NCI-H774 (cell line): ENCODE measurements around the gene RANGAP1.

Experiments used
- DNase-seq: peaks from one replicate; lab custom pipeline; 2025; lab: John Stamatoyannopoulos, UW

Gene RANGAP1

GRCh38 chr22:41257696-41258095, 28.3 kb downstream of the RANGAP1 start:
- DNase-seq: no peak

GRCh38 chr22:41256254-41257253, 29.4 kb downstream of the RANGAP1 start:
- no peak for DNase-seq

- no peak for DNase-seq
Measured at GRCh38 chr22:41254230-41254629, 31.8 kb downstream of the RANGAP1 start.

- DNase-seq: no peak
Measured at GRCh38 chr22:41252365-41252764, 33.6 kb downstream of the RANGAP1 start.

DNA sequence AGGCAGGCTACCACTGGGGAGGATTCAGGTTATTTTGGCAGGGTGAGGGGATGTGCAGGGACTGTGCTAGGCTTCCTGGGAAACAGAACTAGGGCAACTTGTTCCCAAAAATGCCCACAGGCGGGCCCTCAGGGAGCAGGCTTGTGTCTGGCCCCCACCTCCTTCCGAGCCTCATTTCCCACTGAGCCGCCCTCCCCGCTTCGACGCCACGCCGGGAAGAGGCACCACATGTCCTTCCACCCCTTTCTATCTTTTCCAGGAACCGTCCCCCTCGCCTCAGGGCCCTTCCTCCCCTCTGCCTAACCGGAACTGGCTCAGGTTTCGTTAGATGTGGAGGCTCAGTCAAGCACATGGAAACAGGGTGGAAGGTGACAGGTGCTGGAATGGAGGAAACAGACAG, 35.9 kb downstream of the RANGAP1 start:
- no peak for DNase-seq

GRCh38 chr22:41249442-41249841, 36.5 kb downstream of the RANGAP1 start:
- no peak for DNase-seq

DNA sequence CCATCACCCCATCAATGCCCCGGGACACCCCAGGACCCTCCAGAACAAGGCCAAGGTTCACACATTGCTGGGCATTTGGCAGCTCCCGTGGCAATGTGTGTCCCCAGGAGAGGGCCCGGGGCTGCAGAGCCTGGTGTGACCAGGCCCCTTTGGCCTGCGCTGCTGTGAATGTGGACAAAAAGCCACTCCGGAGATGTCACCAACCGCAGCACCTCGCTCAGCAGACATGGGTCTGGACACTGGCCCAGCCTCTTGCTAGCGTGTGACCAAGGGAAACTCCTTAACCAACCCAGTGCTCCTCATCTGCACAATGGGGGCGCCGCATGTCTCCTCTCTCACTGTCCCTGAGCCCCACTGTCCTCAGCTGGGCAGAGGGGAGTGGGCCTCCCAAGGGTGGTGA, 37.2 kb downstream of the RANGAP1 start:
- DNase-seq: no peak

DNA sequence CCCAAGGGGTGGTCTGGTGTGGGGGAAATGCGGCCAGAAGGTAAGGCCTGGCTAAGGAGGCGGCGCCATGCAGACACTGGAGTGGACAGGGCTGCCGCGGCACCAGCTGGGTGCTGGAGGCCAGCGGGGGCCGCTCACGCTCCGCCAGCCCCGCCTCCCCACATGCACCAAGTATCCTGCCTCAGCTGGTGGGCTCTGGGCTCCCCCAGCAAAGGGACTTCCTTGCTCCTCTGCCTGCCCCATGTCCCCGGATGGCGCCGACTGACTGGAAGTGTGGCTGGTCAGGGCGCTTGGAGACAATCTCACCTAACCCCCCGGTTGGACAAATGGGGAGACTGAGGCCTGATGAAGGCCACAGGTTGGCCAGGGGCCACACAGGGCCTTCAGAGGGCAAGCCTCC, 37.7 kb downstream of the RANGAP1 start:
- DNase-seq: no peak

- DNase-seq: no peak
Measured at GRCh38 chr22:41247703-41248102, 38.3 kb downstream of the RANGAP1 start.

- DNase-seq: no peak
Measured at GRCh38 chr22:41245917-41246499, 40.0 kb downstream of the RANGAP1 start.

GRCh38 chr22:41243361-41243760, 42.6 kb downstream of the RANGAP1 start:
- DNase-seq: no peak

DNA sequence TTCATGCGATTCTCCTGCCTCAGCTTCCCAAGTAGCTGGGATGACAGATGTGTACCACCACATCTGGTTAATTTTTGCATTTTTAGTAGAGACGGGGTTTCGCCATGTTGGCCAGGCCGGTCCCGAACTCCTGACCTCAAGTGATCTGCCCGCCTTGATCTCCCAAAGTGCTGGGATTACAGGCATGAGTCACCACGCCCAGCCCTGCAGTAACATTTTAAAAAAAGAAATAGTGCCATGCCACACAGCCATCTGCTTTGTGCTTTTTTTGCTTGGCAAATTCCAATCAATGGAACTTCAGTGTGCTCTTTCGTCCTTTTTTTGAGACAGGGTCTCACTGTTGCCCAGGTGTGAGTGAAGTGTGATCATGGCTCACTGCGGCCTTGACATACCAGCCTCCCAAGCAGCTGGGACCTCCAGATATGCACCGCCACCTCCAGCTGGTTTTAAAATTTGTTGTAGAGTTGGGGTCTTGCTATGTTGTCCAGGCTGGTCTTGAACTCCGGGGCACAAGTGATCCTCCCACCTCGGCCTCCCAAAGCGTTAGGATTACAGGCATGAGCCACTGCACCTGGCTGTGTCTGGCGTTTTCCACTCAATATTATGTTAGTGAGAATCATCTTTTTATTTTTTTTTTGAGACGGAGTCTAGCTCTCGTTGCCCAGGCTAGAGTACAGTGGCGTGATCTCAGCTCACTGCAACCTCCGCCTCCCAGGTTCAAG, 43.4 kb downstream of the RANGAP1 start:
- DNase-seq: no peak

DNA sequence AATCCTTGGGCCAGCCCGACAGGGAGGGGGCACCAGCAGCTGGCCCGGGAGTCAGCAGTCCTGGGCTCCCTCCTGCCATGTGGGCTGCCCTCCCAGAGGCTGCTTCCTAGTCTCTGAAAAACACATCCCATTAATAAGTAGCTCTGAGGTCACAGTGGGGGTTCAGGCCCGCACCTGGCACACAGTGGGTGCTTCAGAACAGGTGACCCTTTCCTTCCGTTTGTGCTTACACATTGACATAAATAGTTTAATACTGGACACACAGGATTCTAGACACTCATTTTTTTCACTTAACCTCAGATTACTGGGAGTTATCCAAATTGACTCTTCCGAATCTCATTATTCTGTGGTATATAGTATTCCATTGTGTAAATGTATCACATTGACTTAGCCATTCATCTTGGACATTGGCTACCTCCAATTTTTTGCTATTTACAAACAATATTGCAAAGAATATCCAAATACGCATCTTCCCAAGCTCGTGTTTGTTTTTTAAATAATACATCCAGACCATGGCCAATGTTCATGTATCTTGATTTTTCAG, 44.8 kb downstream of the RANGAP1 start:
- no peak for DNase-seq

DNA sequence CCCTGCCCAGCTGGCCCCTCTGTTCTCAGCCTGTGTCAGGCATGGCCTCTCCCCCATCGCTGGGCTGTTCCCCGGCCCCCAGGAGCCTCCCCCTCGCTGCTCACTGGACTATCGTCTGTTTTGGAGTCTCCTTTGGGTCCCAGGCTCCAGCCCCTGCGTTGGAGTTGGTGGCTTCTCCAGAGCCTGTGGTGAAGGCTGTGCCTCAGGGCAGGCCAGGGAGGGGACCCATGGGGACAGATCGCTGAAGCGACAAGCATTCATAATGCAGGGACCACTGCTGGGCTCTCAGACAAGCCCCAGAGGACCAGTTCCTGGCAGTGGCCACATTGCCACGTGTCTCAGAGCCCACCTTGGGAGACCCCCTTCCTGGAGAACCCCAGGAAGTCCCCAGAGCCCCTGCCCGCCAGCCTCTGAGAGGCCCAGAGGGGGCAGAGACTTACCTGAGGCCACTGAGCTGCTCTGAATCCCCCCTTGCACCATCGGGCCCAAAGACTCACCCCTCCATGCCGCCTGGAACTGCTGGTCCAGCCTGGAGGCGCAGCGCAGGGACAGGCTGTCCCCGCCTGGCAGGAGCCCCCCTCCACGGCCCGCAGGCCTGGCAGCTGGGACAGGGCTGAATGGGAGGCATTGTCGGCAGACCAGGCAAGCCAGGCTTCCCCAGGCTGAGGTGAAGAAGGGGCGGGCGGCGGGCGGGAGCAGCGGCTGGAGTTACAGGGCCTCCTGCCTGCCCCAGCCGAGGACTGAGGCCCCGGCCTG, 45.4 kb downstream of the RANGAP1 start, which contains the start of gene CHADL:
Gene CHADL, minus strand, starts transcription at position 555 of the 756 bp plus-strand sequence. Its CDS starts 50 bp downstream, at position 505.
- DNase-seq: no peak

DNA sequence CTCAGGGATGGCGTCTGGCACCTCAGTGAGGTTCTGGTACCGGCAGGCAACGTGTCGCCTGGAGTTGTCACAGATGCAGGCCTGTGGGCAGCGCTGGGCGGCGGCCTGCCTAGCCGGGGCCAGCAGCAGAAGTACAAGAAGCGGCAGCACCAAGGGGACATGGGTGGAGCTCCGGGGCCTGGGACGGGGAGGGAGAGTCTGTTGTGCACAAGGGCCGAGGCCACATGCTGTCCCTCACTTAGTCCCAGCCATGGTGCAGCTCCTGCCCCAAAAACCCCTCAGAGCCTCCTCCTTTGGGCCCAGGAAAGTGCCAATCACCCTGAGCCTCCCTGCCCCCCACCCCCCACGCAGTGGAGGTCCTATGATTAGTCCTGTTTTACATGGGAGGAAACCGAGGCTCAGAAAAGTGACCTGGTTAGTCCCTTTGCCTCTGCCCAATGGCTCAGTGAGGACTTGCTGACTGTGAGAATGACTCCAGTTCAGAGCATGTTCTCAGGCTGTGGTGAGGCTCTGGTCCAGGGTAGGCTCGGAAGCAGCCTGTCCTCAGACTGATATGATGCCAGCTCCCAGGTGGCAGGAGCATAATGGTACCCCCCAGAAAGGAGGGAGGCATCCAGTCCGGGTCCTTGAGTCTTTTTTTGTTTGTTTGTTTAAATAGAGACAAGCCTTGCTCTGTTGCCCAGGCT, 46.4 kb downstream of the RANGAP1 start:
- DNase-seq: no peak

- DNase-seq: no peak
Measured at GRCh38 chr22:41238570-41239442, 47.2 kb downstream of the RANGAP1 start.

GRCh38 chr22:41237707-41238569, 48.0 kb downstream of the RANGAP1 start:
- peak; percentile 32 for DNase-seq

DNA sequence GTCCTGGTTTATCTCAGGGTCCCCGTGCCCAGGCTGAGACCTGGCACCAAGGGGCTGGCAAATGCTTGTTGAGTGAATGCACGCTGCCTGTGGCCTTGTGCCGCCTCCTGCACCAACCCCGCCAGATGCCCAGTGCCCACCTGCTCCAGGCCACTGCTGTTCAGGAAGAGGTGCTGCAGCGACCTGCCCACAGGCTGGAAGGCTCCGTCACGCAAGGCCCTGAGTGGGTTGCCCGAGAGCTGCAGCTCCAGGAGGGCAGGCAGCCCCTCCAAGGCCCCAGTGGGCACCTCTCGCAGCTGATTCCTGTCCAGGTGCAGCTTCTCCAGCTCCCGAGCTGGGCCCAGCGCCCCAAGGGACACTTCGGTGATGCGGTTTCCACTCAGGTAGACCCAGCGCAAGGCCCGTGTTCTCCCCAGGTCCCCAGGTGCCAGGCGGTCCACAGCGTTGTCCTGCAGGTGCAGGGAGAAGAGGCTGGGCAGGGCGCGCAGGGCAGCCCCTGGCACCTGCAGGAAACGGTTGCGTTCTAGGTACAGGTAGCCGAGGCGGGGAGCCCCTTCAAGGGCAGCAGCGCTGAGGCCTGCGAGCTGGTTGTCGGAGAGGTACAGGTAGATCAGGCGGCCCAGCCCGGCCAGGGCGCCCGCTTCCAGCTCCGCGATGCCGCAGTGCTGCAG, 48.8 kb downstream of the RANGAP1 start:
- no peak for DNase-seq
